ENCODE measurements around the gene TSPAN12. TPM values are rescaled to one million over a fixed set of nuclear protein-coding genes. Genes with fewer than 3 reads are reported as not detected.

Gene TSPAN12
- total and polyA plus RNA-seq, 2 of the 4 experiments (the other 2 are of a cell fraction), result 0.36 to 0.72 TPM

GRCh38 chr7:120838281-120838682 lies 19.7 kb downstream of the TSPAN12 start:
- H3K23ac ChIP-seq (ENCODE audit: low read depth, low read length), result no peak overlapping the region
- in situ Hi-C loops (cut with MboI; ENCODE audit: low sequenced_read_pairs) (no loop called here), intact Hi-C loops (cut with micrococcal nuclease) (no loop called here), dilution Hi-C loops (cut with HindIII; ENCODE audit: low sequenced_read_pairs, unreplicated experiment) (no loop called here)
- H3K4me2 ChIP-seq (ENCODE audit: low read depth, low read length), result no peak overlapping the region
- H3K27ac ChIP-seq (ENCODE audit: insufficient read depth, low read length), result no peak overlapping the region
- no peak overlapping the region for H4K8ac ChIP-seq (ENCODE audit: low read depth in 2 of 2, low read length in 2 of 2)
- DNase-seq (no peak), ATAC-seq (ENCODE audit: low read depth) (no peak)
- ChIA-PET POLR2A (ENCODE audit: unreplicated experiment) (no interaction called here), CTCF (interaction anchor here (1.1 kb wide), 1 partner anchor 26 kb away, joined by 3 read pairs; no protein-coding TSS in a partner anchor)
- no peaks in the 10 kb centered on the region for H3K9me1 ChIP-seq (ENCODE audit: insufficient read depth, low read length)
- no peak overlapping the region for H2AFZ ChIP-seq (replicated peaks; ENCODE audit: low read length, poor library complexity)
- WGBS, 2 experiments (ENCODE audit: extremely low coverage in 2 of 2, insufficient read length in 1 of 2), result no CpG with 5 or more reads among the region's 6 CpGs
- H2BK5ac ChIP-seq (ENCODE audit: low read depth, low read length, poor library complexity, severe bottlenecking), result no peak overlapping the region
- no peak overlapping the region for H4K5ac ChIP-seq (ENCODE audit: low read depth, low read length)
- H3K4me3 ChIP-seq (ENCODE audit: insufficient read depth, low read depth, low read length), result no peak overlapping the region
- H3K4me1 ChIP-seq (ENCODE audit: control insufficient read depth, insufficient read depth, low read length), result peaks cover 2% of the 10 kb centered on the region; the same call in 1 of the 2 replicates
- no peak overlapping the region for H3K4ac ChIP-seq (ENCODE audit: low read depth, low read length)
- peaks cover 14% of the 10 kb centered on the region for H3K36me3 ChIP-seq (ENCODE audit: control insufficient read depth, insufficient read depth, low read length)
- H3K9me3 ChIP-seq (ENCODE audit: control insufficient read depth, insufficient read depth, low read length), result no peaks in the 10 kb centered on the region
- no peak overlapping the region for H3K9ac ChIP-seq (ENCODE audit: low read depth, low read length)
- BruUV-seq (replicated peaks), result no TSS peak
- TF ChIP-seq MAFK (IDR thresholded peaks at IDR 0.05; ENCODE audit: low read depth, low read length) (no peak), NFE2L2 (IDR thresholded peaks at IDR 0.05; ENCODE audit: low read depth, low read length) (no peak), MAZ (IDR thresholded peaks at IDR 0.05; ENCODE audit: borderline replicate concordance, low read depth, low read length) (no peak), RAD21 (IDR thresholded peaks at IDR 0.05; ENCODE audit: low read length) (no peak), ELK1 (IDR thresholded peaks at IDR 0.05; ENCODE audit: borderline replicate concordance, low read depth, low read length) (no peak), CTCF (conservative IDR thresholded peaks at IDR 0.05; ENCODE audit: low read depth, low read length) (no peak)
- no peaks in the 10 kb centered on the region for H3K79me1 ChIP-seq (ENCODE audit: low read depth in 1 of 2, low read length in 2 of 2)
- H2BK120ac ChIP-seq (ENCODE audit: low read depth, low read length), result no peak overlapping the region
- H2BK20ac ChIP-seq (ENCODE audit: low read depth, low read length), result no peak overlapping the region
- no peaks in the 10 kb centered on the region for H4K20me1 ChIP-seq (ENCODE audit: insufficient read depth, low read length)
- H2AK9ac ChIP-seq (replicated peaks; ENCODE audit: low read depth, low read length, poor library complexity), result no peak overlapping the region
- no peak overlapping the region for H3K56ac ChIP-seq (ENCODE audit: extremely low read depth, insufficient read depth, low read length)
- H4K91ac ChIP-seq (ENCODE audit: insufficient read depth, low read depth, low read length), result no peak overlapping the region
- H2AK5ac ChIP-seq (ENCODE audit: low read depth, low read length), result no peak overlapping the region
- H3K18ac ChIP-seq (ENCODE audit: low read depth, low read length), result no peak overlapping the region
- H3K14ac ChIP-seq (replicated peaks; ENCODE audit: low read depth, low read length), result no peak overlapping the region
- H2BK15ac ChIP-seq (ENCODE audit: low read depth, low read length), result no peak overlapping the region
- no peaks in the 10 kb centered on the region for H3K27me3 ChIP-seq (ENCODE audit: control insufficient read depth, insufficient read depth, low read length)
